Peyer's patch (tissue), 4 donors: Measurements from ENCODE around the gene SF3B2.

Source experiments
- POLR2A ChIP-seq, 2 donors: fragments of 450-650 bp; IDR thresholded peaks; one replicate each; pipeline ENCODE4 v1.5.1; 2017; ENCODE audit warnings: antibody characterized with exemption in 2 of 2, mild to moderate bottlenecking in 2 of 2, moderate library complexity in 2 of 2
- TF ChIP-seq, protein P1 (sequence below), 6 experiments: fragments of 450-650 bp in 4 of 6; fragments of 200-600 bp in 2 of 6; sonication (generic) in 1 of 6; IDR thresholded peaks; one replicate each; pipeline ENCODE4 v1.5.1; 2017 to 2019; ENCODE audit warnings: antibody characterized with exemption in 6 of 6, mild to moderate bottlenecking in 3 of 6, moderate library complexity in 1 of 6

GRCh38 chr11:66106786-66107599, 54.8 kb downstream of the SF3B2 start:
- TF ChIP-seq, protein P1, sequence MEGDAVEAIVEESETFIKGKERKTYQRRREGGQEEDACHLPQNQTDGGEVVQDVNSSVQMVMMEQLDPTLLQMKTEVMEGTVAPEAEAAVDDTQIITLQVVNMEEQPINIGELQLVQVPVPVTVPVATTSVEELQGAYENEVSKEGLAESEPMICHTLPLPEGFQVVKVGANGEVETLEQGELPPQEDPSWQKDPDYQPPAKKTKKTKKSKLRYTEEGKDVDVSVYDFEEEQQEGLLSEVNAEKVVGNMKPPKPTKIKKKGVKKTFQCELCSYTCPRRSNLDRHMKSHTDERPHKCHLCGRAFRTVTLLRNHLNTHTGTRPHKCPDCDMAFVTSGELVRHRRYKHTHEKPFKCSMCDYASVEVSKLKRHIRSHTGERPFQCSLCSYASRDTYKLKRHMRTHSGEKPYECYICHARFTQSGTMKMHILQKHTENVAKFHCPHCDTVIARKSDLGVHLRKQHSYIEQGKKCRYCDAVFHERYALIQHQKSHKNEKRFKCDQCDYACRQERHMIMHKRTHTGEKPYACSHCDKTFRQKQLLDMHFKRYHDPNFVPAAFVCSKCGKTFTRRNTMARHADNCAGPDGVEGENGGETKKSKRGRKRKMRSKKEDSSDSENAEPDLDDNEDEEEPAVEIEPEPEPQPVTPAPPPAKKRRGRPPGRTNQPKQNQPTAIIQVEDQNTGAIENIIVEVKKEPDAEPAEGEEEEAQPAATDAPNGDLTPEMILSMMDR (IDR thresholded peaks at IDR 0.05) = no peak
- TF ChIP-seq POLR2A (IDR thresholded peaks at IDR 0.05) = no peak
